OCI-LY3 (cell line): Measurements from ENCODE around the gene DNAH10.

Experiments
- CTCF ChIP-seq: fragments of 200-600, 300-600 bp; sonication (generic); IDR thresholded peaks from 2 replicates; pipeline ENCODE4 v1.5.1; 2014; ENCODE audit warnings: antibody characterized with exemption, low read length, low read depth
- EZH2phosphoT487 ChIP-seq: fragments of 200-600 bp; shearing (Covaris generic); IDR thresholded peaks from 2 replicates; pipeline ENCODE4 v1.6.1; 2018; ENCODE audit warnings: antibody characterized with exemption, mixed run types, low read depth

GRCh38 chr12:123748161-123748560 lies 13.9 kb upstream of the DNAH10 start:
- TF ChIP-seq CTCF (no peak), EZH2phosphoT487 (no peak)
